HL-60 (cell line): Measurements from ENCODE around the gene SLFN12L.

Experiments used
- DNase-seq, 2 experiments: peaks; one replicate each; pipeline ENCODE4 v3.0.0-alpha.2; 2010 to 2020; ENCODE audit warnings: low read depth in 1 of 2, low spot score in 1 of 2
- H3K27ac ChIP-seq: fragments of 250-450 bp; sonication (Bioruptor Pico); replicated peaks from 2 replicates; pipeline ENCODE4 v1.5.1; 2020; ENCODE audit warnings: mild to moderate bottlenecking, moderate library complexity
- H3K27me3 ChIP-seq: fragments of 250-450 bp; sonication (Bioruptor Pico); 2 replicates; pipeline ENCODE4 v1.5.1; 2021; ENCODE audit warnings: mild to moderate bottlenecking, moderate library complexity; ENCODE audit not compliant: insufficient read depth, poor library complexity, severe bottlenecking
- H3K4me3 ChIP-seq: replicated peaks from 2 replicates; pipeline ENCODE4 v1.5.1; 2011; ENCODE audit warnings: mild to moderate bottlenecking, control low read depth, low read length; ENCODE audit not compliant: insufficient read depth
- CTCF ChIP-seq: IDR thresholded peaks from one replicate; pipeline ENCODE4 v1.5.1; 2011; ENCODE audit warnings: low read length, control low read depth, inconsistent platforms; ENCODE audit not compliant: insufficient read depth
- GABPA ChIP-seq: IDR thresholded peaks from 2 replicates; pipeline ENCODE4 v1.6.1; 2012; ENCODE audit warnings: low read depth
- POLR2AphosphoS5 ChIP-seq: IDR thresholded peaks from 2 replicates; pipeline ENCODE4 v1.6.1; 2012; ENCODE audit warnings: low read depth
- REST ChIP-seq: IDR thresholded peaks from 2 replicates; pipeline ENCODE4 v1.6.1; 2012; ENCODE audit warnings: low read depth; ENCODE audit not compliant: insufficient replicate concordance
- SPI1 ChIP-seq: IDR thresholded peaks from 2 replicates; pipeline ENCODE4 v1.6.1; 2012; ENCODE audit warnings: low read depth, mild to moderate bottlenecking, borderline replicate concordance

The SLFN12L gene

GRCh38 chr17:35499548-35499947 lies 37.9 kb downstream of the SLFN12L start:
- DNase-seq: no peak
- TF ChIP-seq SPI1 (no peak), POLR2AphosphoS5 (no peak), REST (no peak), GABPA (no peak), CTCF (no peak)
- H3K4me3 ChIP-seq: no peak overlapping the region
- H3K27ac ChIP-seq: no peak overlapping the region
- H3K27me3 ChIP-seq: no peaks in the 10 kb centered on the region

GRCh38 chr17:35498448-35499178 lies 38.9 kb downstream of the SLFN12L start:
- Histone ChIP-seq H3K27ac (no peak overlapping the region), H3K4me3 (no peak overlapping the region), H3K27me3 (no peaks in the 10 kb centered on the region)
- no peak for TF ChIP-seq POLR2AphosphoS5
- no peak for TF ChIP-seq GABPA
- no peak for TF ChIP-seq SPI1
- TF ChIP-seq CTCF: no peak
- no peak for TF ChIP-seq REST
- DNase-seq: no peak

GRCh38 chr17:35496451-35497290 lies 40.8 kb downstream of the SLFN12L start:
- H3K27me3 ChIP-seq: no peaks in the 10 kb centered on the region
- no peak for DNase-seq
- no peak overlapping the region for H3K4me3 ChIP-seq

More at GRCh38 chr17:35496451-35497290, 40.8 kb downstream of the SLFN12L start:
- H3K27ac ChIP-seq: no peak overlapping the region
- TF ChIP-seq CTCF: no peak
- no peak for TF ChIP-seq REST
- no peak for TF ChIP-seq SPI1
- no peak for TF ChIP-seq GABPA
- TF ChIP-seq POLR2AphosphoS5: no peak
